Lower lobe of right lung (tissue), 2 donors: ENCODE results near the gene CTNNA2. TPM values are rescaled to one million over a fixed set of nuclear protein-coding genes. Genes with fewer than 3 reads are reported as not detected.

Source experiments
- ATAC-seq, 2 donors: fragments of 200-7000 bp; cut with Tn5 transposase; one replicate each; pipeline ENCODE4 v1.9.1; 2020 to 2022; ENCODE audit warnings: mild to moderate bottlenecking in 2 of 2, moderate library complexity in 2 of 2
- DNase-seq: peaks from one replicate; pipeline ENCODE4 v3.0.0-alpha.2; 2020
- H3K27ac ChIP-seq: fragments of 200-600 bp; one replicate; pipeline ENCODE4 v1.8.0; 2022
- H3K27me3 ChIP-seq: fragments of 200-600 bp; one replicate; pipeline ENCODE4 v1.8.0; 2022; ENCODE audit warnings: low read depth
- H3K36me3 ChIP-seq: fragments of 200-600 bp; one replicate; pipeline ENCODE4 v1.8.0; 2022; ENCODE audit warnings: mild to moderate bottlenecking
- H3K4me1 ChIP-seq: fragments of 200-600 bp; one replicate; pipeline ENCODE4 v1.8.0; 2022
- H3K4me3 ChIP-seq: fragments of 200-600 bp; one replicate; pipeline ENCODE4 v1.8.0; 2022; ENCODE audit warnings: mild to moderate bottlenecking
- H3K9me3 ChIP-seq: fragments of 200-600 bp; one replicate; pipeline ENCODE4 v1.8.0; 2022
- intact Hi-C: fragments of 100-400 bp; cut with DNase I; formaldehyde crosslinking; loops from one replicate; pipeline ENCODE4 v1.11.0; 2022
- total RNA-seq: library from RNA; stranded (reverse); fragmentation: NEBNext Ultra II Directional; extraction: Animal tissue kit (Norgen Biotek cat#: 25700); gene quantifications from one replicate; pipeline ENCODE4 v1.2.1, GENCODE V29; 2021
- TF ChIP-seq, protein P1 (sequence below): fragments of 200-600 bp; IDR thresholded peaks from one replicate; pipeline ENCODE4 v1.8.0; 2022; ENCODE audit warnings: antibody characterized with exemption, mild to moderate bottlenecking
- donor health status: DM: no; HTN: yes; CAD: no; lungs with severe emphysema.

CTNNA2 gene
- total RNA-seq, 1 donor from 2014 or later, result not detected

GRCh38 chr2:80205498-80205897 lies 692.6 kb downstream of the CTNNA2 start:
- no peak for ATAC-seq
- Histone ChIP-seq H3K4me1 (no peaks in the 10 kb centered on the region), H3K36me3 (no peaks in the 10 kb centered on the region), H3K27me3 (no peaks in the 10 kb centered on the region), H3K4me3 (no peak overlapping the region), H3K9me3 (no peaks in the 10 kb centered on the region), H3K27ac (no peak overlapping the region)
- intact Hi-C loops, result no loop called here
- TF ChIP-seq, protein P1, sequence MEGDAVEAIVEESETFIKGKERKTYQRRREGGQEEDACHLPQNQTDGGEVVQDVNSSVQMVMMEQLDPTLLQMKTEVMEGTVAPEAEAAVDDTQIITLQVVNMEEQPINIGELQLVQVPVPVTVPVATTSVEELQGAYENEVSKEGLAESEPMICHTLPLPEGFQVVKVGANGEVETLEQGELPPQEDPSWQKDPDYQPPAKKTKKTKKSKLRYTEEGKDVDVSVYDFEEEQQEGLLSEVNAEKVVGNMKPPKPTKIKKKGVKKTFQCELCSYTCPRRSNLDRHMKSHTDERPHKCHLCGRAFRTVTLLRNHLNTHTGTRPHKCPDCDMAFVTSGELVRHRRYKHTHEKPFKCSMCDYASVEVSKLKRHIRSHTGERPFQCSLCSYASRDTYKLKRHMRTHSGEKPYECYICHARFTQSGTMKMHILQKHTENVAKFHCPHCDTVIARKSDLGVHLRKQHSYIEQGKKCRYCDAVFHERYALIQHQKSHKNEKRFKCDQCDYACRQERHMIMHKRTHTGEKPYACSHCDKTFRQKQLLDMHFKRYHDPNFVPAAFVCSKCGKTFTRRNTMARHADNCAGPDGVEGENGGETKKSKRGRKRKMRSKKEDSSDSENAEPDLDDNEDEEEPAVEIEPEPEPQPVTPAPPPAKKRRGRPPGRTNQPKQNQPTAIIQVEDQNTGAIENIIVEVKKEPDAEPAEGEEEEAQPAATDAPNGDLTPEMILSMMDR, result no peak
- no peak for DNase-seq

- Histone ChIP-seq H3K4me3 (no peak overlapping the region), H3K27ac (no peak overlapping the region), H3K4me1 (no peaks in the 10 kb centered on the region), H3K27me3 (no peaks in the 10 kb centered on the region), H3K9me3 (no peaks in the 10 kb centered on the region), H3K36me3 (no peaks in the 10 kb centered on the region)
- intact Hi-C loops, result no loop called here
- TF ChIP-seq, protein P1, result no peak
- ATAC-seq, result no peak
- DNase-seq, result no peak
Observed at GRCh38 chr2:80209458-80209857, 696.6 kb downstream of the CTNNA2 start.

DNA sequence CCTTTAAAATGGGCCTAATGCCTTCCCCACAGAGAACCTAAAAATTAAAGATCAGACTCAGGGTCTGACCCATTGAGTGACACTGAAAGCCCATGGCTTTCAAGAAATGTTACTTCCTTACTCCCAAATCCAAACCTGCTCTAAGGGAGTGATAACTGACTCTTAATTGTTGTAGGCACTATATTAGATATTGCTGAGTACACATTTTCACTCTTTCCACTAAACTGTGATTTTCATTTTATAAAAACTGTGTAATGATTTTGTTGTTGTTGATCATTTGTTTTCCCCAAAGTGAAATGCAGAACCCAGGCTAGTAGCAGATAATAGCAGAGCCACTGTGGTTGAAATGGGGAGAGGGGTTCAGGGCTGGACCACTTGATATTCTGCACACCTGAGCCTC lies 704.6 kb downstream of the CTNNA2 start:
- H3K36me3 ChIP-seq, result no peaks in the 10 kb centered on the region
- no peak for DNase-seq
- no peak overlapping the region for H3K27ac ChIP-seq
- H3K9me3 ChIP-seq, result peaks cover 9% of the 10 kb centered on the region
- H3K27me3 ChIP-seq, result no peaks in the 10 kb centered on the region
- TF ChIP-seq, protein P1, result no peak
- no peak overlapping the region for H3K4me3 ChIP-seq
- no peaks in the 10 kb centered on the region for H3K4me1 ChIP-seq
- no peak for ATAC-seq
- intact Hi-C loops, result no loop called here

GRCh38 chr2:80222644-80223043 lies 709.8 kb downstream of the CTNNA2 start:
- intact Hi-C loops, result no loop called here
- Histone ChIP-seq H3K36me3 (no peaks in the 10 kb centered on the region), H3K27me3 (no peaks in the 10 kb centered on the region), H3K4me1 (no peaks in the 10 kb centered on the region), H3K27ac (no peak overlapping the region), H3K9me3 (no peaks in the 10 kb centered on the region), H3K4me3 (no peak overlapping the region)
- TF ChIP-seq, protein P1, result no peak
- ATAC-seq, result no peak
- no peak for DNase-seq

DNA sequence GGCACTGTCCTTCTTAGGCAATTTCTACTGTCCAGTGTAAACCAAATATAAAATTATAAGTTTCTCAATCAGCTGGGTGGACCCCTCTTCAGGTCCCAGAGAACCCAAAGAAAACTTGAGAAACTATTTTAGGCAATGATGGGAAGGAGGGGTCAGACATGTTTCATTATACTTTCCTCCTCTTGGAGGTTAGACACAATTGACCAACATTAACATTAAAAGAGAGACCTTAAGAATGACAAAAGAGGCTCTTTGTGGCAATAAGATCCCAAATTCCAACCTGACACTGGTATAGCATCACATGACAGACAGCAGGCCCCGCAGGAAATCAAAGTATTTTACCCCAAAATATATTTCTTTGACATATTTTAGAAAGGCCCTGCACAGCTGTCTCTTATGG lies 718.6 kb downstream of the CTNNA2 start:
- Histone ChIP-seq H3K4me3 (no peak overlapping the region), H3K27ac (no peak overlapping the region), H3K27me3 (no peaks in the 10 kb centered on the region), H3K9me3 (no peaks in the 10 kb centered on the region), H3K36me3 (no peaks in the 10 kb centered on the region), H3K4me1 (no peaks in the 10 kb centered on the region)
- DNase-seq, result no peak
- intact Hi-C loops, result no loop called here
- TF ChIP-seq, protein P1, result no peak
- ATAC-seq, result no peak

- ATAC-seq, result no peak
Observed at GRCh38 chr2:80233333-80233732, 720.5 kb downstream of the CTNNA2 start.

More at GRCh38 chr2:80233333-80233732, 720.5 kb downstream of the CTNNA2 start:
- TF ChIP-seq, protein P1, result no peak
- Histone ChIP-seq H3K36me3 (no peaks in the 10 kb centered on the region), H3K9me3 (no peaks in the 10 kb centered on the region), H3K4me3 (no peak overlapping the region), H3K27me3 (no peaks in the 10 kb centered on the region), H3K27ac (no peak overlapping the region), H3K4me1 (no peaks in the 10 kb centered on the region)
- no peak for DNase-seq
- intact Hi-C loops, result no loop called here
